Neural cell (in vitro differentiated cells): ENCODE data around the gene TAF6. TPM values are rescaled to one million over a fixed set of nuclear protein-coding genes. Genes with fewer than 3 reads are reported as not detected.
A peak's percentile ranks its signal among the peaks of the same experiment; 100 is the strongest.

Source experiments
- H2AFZ ChIP-seq: fragments of 200-600, 300-800 bp; sonication (generic), shearing (Covaris generic); 2 replicates; pipeline ENCODE4 v1.6.0; 2014; ENCODE audit warnings: low read depth, mild to moderate bottlenecking, antibody characterized with exemption, low read length, moderate library complexity
- H3F3A ChIP-seq: fragments of 200-600 bp; shearing (Covaris generic); 2 replicates; pipeline ENCODE4 v1.6.1; 2016; ENCODE audit warnings: mild to moderate bottlenecking, moderate library complexity, mixed read lengths, antibody characterized with exemption, low read length; ENCODE audit not compliant: insufficient read depth, poor library complexity, severe bottlenecking
- H3K27ac ChIP-seq: fragments of 200-600, 300-800 bp; sonication (generic), shearing (Covaris generic); 2 replicates; pipeline ENCODE4 v1.5.1; 2014; ENCODE audit warnings: mild to moderate bottlenecking, low read length, moderate library complexity
- H3K27me3 ChIP-seq: fragments of 300-800, 200-600 bp; sonication (generic), shearing (Covaris generic); 2 replicates; pipeline ENCODE4 v1.6.0; 2014; ENCODE audit warnings: mild to moderate bottlenecking, low read depth, low read length, moderate library complexity; ENCODE audit not compliant: insufficient read depth
- H3K36me3 ChIP-seq: fragments of 300-800, 200-600 bp; sonication (generic), shearing (Covaris generic); 2 replicates; pipeline ENCODE4 v1.5.1; 2014; ENCODE audit warnings: mild to moderate bottlenecking, antibody characterized with exemption, low read length, moderate library complexity; ENCODE audit not compliant: insufficient read depth
- H3K4me2 ChIP-seq: fragments of 300-800, 200-600 bp; sonication (generic), shearing (Covaris generic); 2 replicates; pipeline ENCODE4 v1.6.0; 2014; ENCODE audit warnings: mild to moderate bottlenecking, low read length
- H3K4me3 ChIP-seq: fragments of 300-800, 200-600 bp; sonication (generic), shearing (Covaris generic); 2 replicates; pipeline ENCODE4 v1.5.1; 2014; ENCODE audit warnings: mild to moderate bottlenecking, low read length, moderate library complexity
- H3K79me2 ChIP-seq: fragments of 200-600 bp; shearing (Covaris generic); replicated peaks from 2 replicates; pipeline ENCODE4 v1.6.0; 2014; ENCODE audit warnings: mild to moderate bottlenecking, low read length, moderate library complexity; ENCODE audit not compliant: insufficient read depth
- H3K9ac ChIP-seq: fragments of 300-800, 200-600 bp; sonication (generic), shearing (Covaris generic); 2 replicates; pipeline ENCODE4 v1.6.1; 2016; ENCODE audit warnings: mild to moderate bottlenecking, low read length, mixed read lengths
- H3K9me2 ChIP-seq: fragments of 200-600 bp; shearing (Covaris generic); 2 replicates; pipeline ENCODE4 v1.6.1; 2016; ENCODE audit warnings: mild to moderate bottlenecking, low read length, mixed read lengths; ENCODE audit not compliant: insufficient read depth
- H3K9me3 ChIP-seq: fragments of 200-600, 300-800 bp; sonication (generic), shearing (Covaris generic); 2 replicates; pipeline ENCODE4 v1.6.1; 2016; ENCODE audit warnings: mild to moderate bottlenecking, mixed run types, low read length, moderate library complexity, mixed read lengths
- H4K20me1 ChIP-seq: fragments of 200-600 bp; shearing (Covaris generic); 2 replicates; pipeline ENCODE4 v1.6.1; 2016; ENCODE audit warnings: mild to moderate bottlenecking, mixed run types; ENCODE audit not compliant: insufficient read depth
- CTCF ChIP-seq: fragments of 450-650 bp; IDR thresholded peaks from 2 replicates; pipeline ENCODE4 v1.5.1; 2014; ENCODE audit warnings: antibody characterized with exemption, mild to moderate bottlenecking, moderate library complexity; ENCODE audit not compliant: poor library complexity, severe bottlenecking
- EP300 ChIP-seq: fragments of 450-650 bp; conservative IDR thresholded peaks from 2 replicates; pipeline ENCODE4 v1.6.1; 2014; ENCODE audit warnings: antibody characterized with exemption, mild to moderate bottlenecking, moderate library complexity; ENCODE audit not compliant: poor library complexity, severe bottlenecking
- EZH2 ChIP-seq: fragments of 200-600, 300-800 bp; shearing (Covaris generic), sonication (generic); IDR thresholded peaks from 2 replicates; pipeline ENCODE4 v1.6.1; 2014; ENCODE audit warnings: antibody characterized with exemption, low read length, borderline replicate concordance, mild to moderate bottlenecking; ENCODE audit not compliant: insufficient read depth, poor library complexity, severe bottlenecking
- POLR2AphosphoS5 ChIP-seq: IDR thresholded peaks from 2 replicates; pipeline ENCODE4 v1.6.1; 2012
- RAD21 ChIP-seq: fragments of 450-650 bp; conservative IDR thresholded peaks from 2 replicates; pipeline ENCODE4 v1.6.1; 2014; ENCODE audit warnings: antibody characterized with exemption, mild to moderate bottlenecking, moderate library complexity
- REST ChIP-seq: IDR thresholded peaks from 2 replicates; pipeline ENCODE4 v1.6.1; 2012; ENCODE audit warnings: borderline replicate concordance
- SMC3 ChIP-seq: fragments of 450-650 bp; conservative IDR thresholded peaks from 2 replicates; pipeline ENCODE4 v1.6.1; 2014; ENCODE audit warnings: antibody characterized with exemption, mild to moderate bottlenecking, moderate library complexity; ENCODE audit not compliant: poor library complexity
- TAF1 ChIP-seq: IDR thresholded peaks from 2 replicates; pipeline ENCODE4 v1.6.1; 2012; ENCODE audit warnings: low read depth
- polyA plus RNA-seq: library from polyadenylated mRNA; depleted of rRNA; stranded (reverse); fragments of >200 nt; gene quantifications from 2 replicates; pipeline ENCODE4 v1.2.3, GENCODE V29; 2014

TAF6 gene
- polyA plus RNA-seq, 1 donor from 2014 or later: 23.4 TPM

GRCh38 chr7:100132126-100132525 is 13.0 kb upstream of the TAF6 start:
- H3K4me3 ChIP-seq: no peak overlapping the region

GRCh38 chr7:100130608-100131453 is 11.7 kb upstream of the TAF6 start:
- no peaks in the 10 kb centered on the region for H3K9me3 ChIP-seq
- TF ChIP-seq POLR2AphosphoS5: no peak
- no peak for TF ChIP-seq EZH2
- no peak for TF ChIP-seq EP300
- TF ChIP-seq REST: no peak
- TF ChIP-seq RAD21: peak; percentile 80

More at GRCh38 chr7:100132126-100132525, 13.0 kb upstream of the TAF6 start:
- H3K4me2 ChIP-seq: no peak overlapping the region
- TF ChIP-seq CTCF: no peak
- TF ChIP-seq EP300: no peak
- TF ChIP-seq RAD21: no peak
- TF ChIP-seq SMC3: no peak
- TF ChIP-seq REST: no peak
- TF ChIP-seq TAF1: no peak
- H3K9me3 ChIP-seq: no peaks in the 10 kb centered on the region
- H3K36me3 ChIP-seq: no peaks in the 10 kb centered on the region
- H4K20me1 ChIP-seq: no peaks in the 10 kb centered on the region
- H3K27ac ChIP-seq: no peak overlapping the region
- no peak overlapping the region for H3K9ac ChIP-seq
- H3K27me3 ChIP-seq: no peaks in the 10 kb centered on the region
- H3F3A ChIP-seq: no peaks in the 10 kb centered on the region
- no peaks in the 10 kb centered on the region for H3K9me2 ChIP-seq
- H3K79me2 ChIP-seq: no peaks in the 10 kb centered on the region
- H2AFZ ChIP-seq: no peak overlapping the region

More at GRCh38 chr7:100130608-100131453, 11.7 kb upstream of the TAF6 start:
- Histone ChIP-seq H3K36me3 (no peaks in the 10 kb centered on the region), H3K9me2 (no peaks in the 10 kb centered on the region), H3K79me2 (no peaks in the 10 kb centered on the region), H3K4me2 (no peak overlapping the region), H3K27me3 (no peaks in the 10 kb centered on the region), H2AFZ (no peak overlapping the region), H3F3A (peaks cover 3% of the 10 kb centered on the region), H3K27ac (no peak overlapping the region), H3K9ac (no peak overlapping the region), H3K4me3 (peak overlapping the region; percentile 25), H4K20me1 (no peaks in the 10 kb centered on the region)
